H1 (cell line): ENCODE results near the gene CSGALNACT2. TPM values are rescaled to one million over a fixed set of nuclear protein-coding genes. Genes with fewer than 3 reads are reported as not detected.

Experiments
- CHD2 ChIP-seq: IDR thresholded peaks from 2 replicates; pipeline ENCODE4 v1.6.1; 2012; ENCODE audit warnings: low read length, improper control_type of control experiment
- CTCF ChIP-seq, 3 experiments: IDR thresholded peaks; 1 replicate in 2 of 3; 2 replicates in 1 of 3; pipeline versions ENCODE4 v1.5.1 to v1.6.1; 2011; ENCODE audit warnings: low read length in 3 of 3, mild to moderate bottlenecking in 3 of 3, inconsistent platforms in 2 of 3, low read depth in 1 of 3, moderate library complexity in 1 of 3; ENCODE audit not compliant: insufficient read depth in 1 of 3; ENCODE audit errors: control extremely low read depth in 1 of 3
- E2F6 ChIP-seq: IDR thresholded peaks from 2 replicates; pipeline ENCODE4 v1.6.1; 2012; ENCODE audit warnings: inconsistent platforms
- HDAC2 ChIP-seq, 2 experiments: fragments of 300-600 bp in 1 of 2; sonication (generic) in 1 of 2; IDR thresholded peaks; 2 replicates each; pipeline ENCODE4 v1.6.1; 2011 to 2012; ENCODE audit warnings: low read depth in 2 of 2, low read length in 2 of 2, mild to moderate bottlenecking in 2 of 2, moderate library complexity in 2 of 2, borderline replicate concordance in 1 of 2, inconsistent platforms in 1 of 2
- POU5F1 ChIP-seq: IDR thresholded peaks from 2 replicates; pipeline ENCODE4 v1.6.1; 2011; ENCODE audit warnings: low read depth, mild to moderate bottlenecking, low read length, moderate library complexity
- RNF2 ChIP-seq: fragments of 200-900, 300-1000 bp; sonication (generic); IDR thresholded peaks from 2 replicates; pipeline ENCODE4 v1.7.1; 2016; ENCODE audit warnings: borderline replicate concordance, low read depth, mild to moderate bottlenecking, antibody characterized with exemption, low read length; ENCODE audit not compliant: poor library complexity, severe bottlenecking; ENCODE audit errors: missing control alignments
- SIX5 ChIP-seq: IDR thresholded peaks from 2 replicates; pipeline ENCODE4 v1.6.1; 2011; ENCODE audit warnings: mild to moderate bottlenecking, low read depth, low read length
- SRF ChIP-seq: IDR thresholded peaks from 2 replicates; pipeline ENCODE4 v1.6.1; 2011; ENCODE audit warnings: mild to moderate bottlenecking, low read depth, low read length, moderate library complexity
- SUZ12 ChIP-seq: fragments of 200-600 bp; sonication (generic); IDR thresholded peaks from 2 replicates; pipeline ENCODE4 v1.6.1; 2012; ENCODE audit warnings: mild to moderate bottlenecking, inconsistent platforms, low read length, moderate library complexity, mixed read lengths
- polyA plus RNA-seq, 7 experiments: library from polyadenylated mRNA; depleted of rRNA in 3 of 7; stranded (reverse) in 5 of 7; unstranded in 2 of 7; fragments of >200 nt in 5 of 7; fragments of 200-250 nt in 2 of 7; gene quantifications; 1 replicate in 5 of 7; 2 replicates in 1 of 7; 4 replicates in 1 of 7; pipeline versions ENCODE4 v1.2.1 to v1.2.3, GENCODE V29; 2011 to 2013; ENCODE audit warnings: missing spikeins in 2 of 7, mixed read lengths in 2 of 7
- total RNA-seq: library from RNA; stranded (reverse); fragmentation: NEBNext Ultra II Directional; extraction: Animal tissue kit (Norgen Biotek cat#: 25700); gene quantifications from 2 replicates; pipeline ENCODE4 v1.2.1, GENCODE V29; 2021

Gene CSGALNACT2
- total and polyA plus RNA-seq, 2 of the 8 experiments (the other 6 are each of a cell fraction or from before 2014, with no cell fraction given), result 2.6 to 5.3 TPM

GRCh38 chr10:43204042-43204942 is 66.0 kb downstream of the CSGALNACT2 start (continued):
- TF ChIP-seq E2F6 (0 out of 2 replicates have a peak, but pooled peaks have one; percentile 18), SIX5 (no peak), CHD2 (no peak), SRF (no peak), POU5F1 (no peak), CTCF (IDR thresholded peaks at IDR 0.05; ENCODE audit: control extremely low read depth in 1 of 3, insufficient read depth in 1 of 3, low read depth in 1 of 3, low read length in 3 of 3) (peak in 2 of 3 experiments; percentile 13 to 27; a peak in 2 of 4 replicates), RNF2 (no peak), SUZ12 (no peak), HDAC2 (IDR thresholded peaks at IDR 0.05; ENCODE audit: borderline replicate concordance in 1 of 2, low read depth in 2 of 2, low read length in 2 of 2) (no peak)
